Kidney (tissue), 14 donors: Measurements from ENCODE around the gene TSBP1. TPM values are rescaled to one million over a fixed set of nuclear protein-coding genes. Genes with fewer than 3 reads are reported as not detected.

Experiments
- DNase-seq, 5 donors: peaks; one replicate each; pipeline ENCODE4 v3.0.0-alpha.2; 2013 to 2020
- FAIRE-seq: peaks from 2 replicates; lab custom pipeline; 2012; peaks lifted over from hg19 to GRCh38; lab: Jason Lieb, UNC
- H3K27ac ChIP-seq, 2 donors: one replicate each; pipeline ENCODE4 v1.7.0; 2013; ENCODE audit warnings: low read depth in 2 of 2, low read length in 2 of 2, inconsistent platforms in 1 of 2
- H3K27me3 ChIP-seq: one replicate; pipeline ENCODE4 v1.7.1; 2013; ENCODE audit warnings: low read length, inconsistent platforms; ENCODE audit not compliant: control insufficient read depth, insufficient read depth
- H3K36me3 ChIP-seq, 3 donors: one replicate each; pipeline versions ENCODE4 v1.7.0 to v1.7.1; 2013; ENCODE audit warnings: low read length in 3 of 3, control low read depth in 1 of 3, inconsistent platforms in 1 of 3; ENCODE audit not compliant: insufficient read depth in 3 of 3, control insufficient read depth in 2 of 3
- H3K4me1 ChIP-seq, 3 donors: one replicate each; pipeline versions ENCODE4 v1.7.0 to v1.7.1; 2013; ENCODE audit warnings: low read length in 3 of 3, inconsistent platforms in 1 of 3, low read depth in 1 of 3; ENCODE audit not compliant: control insufficient read depth in 2 of 3, insufficient read depth in 2 of 3
- H3K4me3 ChIP-seq, 3 donors: one replicate each; pipeline versions ENCODE4 v1.7.0 to v1.8.1; 2013; ENCODE audit warnings: low read length in 3 of 3, control low read depth in 1 of 3, inconsistent platforms in 1 of 3
- H3K9ac ChIP-seq, 3 donors: one replicate each; pipeline versions ENCODE4 v1.7.0 to v1.7.1; 2013; ENCODE audit warnings: low read length in 3 of 3, control low read depth in 1 of 3, inconsistent platforms in 1 of 3
- H3K9me3 ChIP-seq, 3 donors: one replicate each; pipeline versions ENCODE4 v1.7.0 to v1.7.1; 2013; ENCODE audit warnings: low read length in 3 of 3, control low read depth in 1 of 3, inconsistent platforms in 1 of 3; ENCODE audit not compliant: control insufficient read depth in 2 of 3, insufficient read depth in 1 of 3
- CTCF ChIP-seq: IDR thresholded peaks from 3 replicates; pipeline ENCODE4 v1.5.1; 2012; ENCODE audit warnings: mild to moderate bottlenecking, moderate library complexity, borderline replicate concordance; ENCODE audit not compliant: insufficient read depth; ENCODE audit errors: extremely low read depth
- intact Hi-C: fragments of 100-400 bp; cut with DNase I; formaldehyde crosslinking; loops from one replicate; pipeline ENCODE4 v1.11.1; 2022
- polyA plus RNA-seq: library from polyadenylated mRNA; stranded (reverse); fragments of 350-450 nt; fragmentation: Illumina TruSeq; extraction: RNeasy Lipid Tissue Mini Kit (QIAGEN cat#74804); gene quantifications from one replicate; pipeline ENCODE4 v1.2.3, GENCODE V29; 2014; ENCODE audit warnings: low read depth, low replicate concordance; ENCODE audit not compliant: insufficient read depth
- total RNA-seq: library from RNA; stranded (reverse); fragmentation: NEBNext Ultra II Directional; extraction: Animal tissue kit (Norgen Biotek cat#: 25700); gene quantifications from one replicate; pipeline ENCODE4 v1.2.1, GENCODE V29; 2021
- donor health status: control.
- donor health status: control.
- donor health status: control.
- donor health status: control.
- donor health status: control.
- donor health status: DM: yes; HTN: yes; CAD: no.
- donor health status: Normal renal cell carcinoma (clear cell type).

Gene TSBP1
- total and polyA plus RNA-seq, 2 donors from 2014 or later: not detected

GRCh38 chr6:32255199-32256153 lies 116.2 kb downstream of the TSBP1 start:
- no peaks in the 10 kb centered on the region for H3K27me3 ChIP-seq
- TF ChIP-seq CTCF: peak; percentile 57
- no peaks in the 10 kb centered on the region for H3K9me3 ChIP-seq
- peaks cover 0 to 3% (median 0%) of the 10 kb centered on the region in 3 donors for H3K4me1 ChIP-seq
- H3K9ac ChIP-seq: peak overlapping the region in 2 of 3 donors; percentile 55 to 76
- DNase-seq: peak; percentile 81 to 93 (median 86)
- intact Hi-C loops: no loop called here
- FAIRE-seq: no peak
- H3K27ac ChIP-seq: peak overlapping the region; percentile 78 to 89
- no peaks in the 10 kb centered on the region for H3K36me3 ChIP-seq
- H3K4me3 ChIP-seq: peak overlapping the region; percentile 51 to 86 (median 73)

- H3K27me3 ChIP-seq: no peaks in the 10 kb centered on the region
- peak overlapping the region in 2 of 3 donors; percentile 55 to 76 for H3K9ac ChIP-seq
- H3K36me3 ChIP-seq: no peaks in the 10 kb centered on the region
- TF ChIP-seq CTCF: no peak
- DNase-seq (peak in 2 of 5 donors; percentile 67 to 69), FAIRE-seq (no peak)
- peak overlapping the region; percentile 42 to 86 (median 73) for H3K4me3 ChIP-seq
- H3K27ac ChIP-seq: peak overlapping the region; percentile 78 to 89
- intact Hi-C loops: no loop called here
- peaks cover 0 to 3% (median 0%) of the 10 kb centered on the region in 3 donors for H3K4me1 ChIP-seq
- no peaks in the 10 kb centered on the region for H3K9me3 ChIP-seq
Measured at GRCh38 chr6:32254761-32255198, 116.9 kb downstream of the TSBP1 start.

- intact Hi-C loops: no loop called here
- TF ChIP-seq CTCF: no peak
- no peak overlapping the region for H3K4me3 ChIP-seq
- FAIRE-seq (no peak), DNase-seq (no peak)
- no peaks in the 10 kb centered on the region for H3K36me3 ChIP-seq
- H3K4me1 ChIP-seq: peaks cover 0 to 3% (median 0%) of the 10 kb centered on the region in 3 donors
- no peak overlapping the region for H3K9ac ChIP-seq
- H3K9me3 ChIP-seq: no peaks in the 10 kb centered on the region
- H3K27ac ChIP-seq: no peak overlapping the region
- no peaks in the 10 kb centered on the region for H3K27me3 ChIP-seq
Measured at GRCh38 chr6:32252331-32253009, 119.2 kb downstream of the TSBP1 start.
